Parathyroid adenoma (tissue), 2 donors: ENCODE results near the gene CAPN7.
A peak's percentile ranks its signal among the peaks of the same experiment; 100 is the strongest.

Experiments
- H2AFZ ChIP-seq: fragments of 300-600 bp; sonication (generic); one replicate; pipeline ENCODE4 v1.7.0; 2017; ENCODE audit warnings: antibody characterized with exemption, mild to moderate bottlenecking
- H3K27ac ChIP-seq: fragments of 300-600 bp; sonication (generic); one replicate; pipeline ENCODE4 v1.7.0; 2017
- H3K27me3 ChIP-seq: fragments of 300-600 bp; sonication (generic); one replicate; pipeline ENCODE4 v1.7.0; 2017; ENCODE audit warnings: low read length; ENCODE audit not compliant: control insufficient read depth, insufficient read depth
- H3K36me3 ChIP-seq: fragments of 300-600 bp; sonication (generic); one replicate; pipeline ENCODE4 v1.7.0; 2017; ENCODE audit warnings: low read length; ENCODE audit not compliant: control insufficient read depth, insufficient read depth
- H3K4me1 ChIP-seq: fragments of 300-600 bp; sonication (generic); one replicate; pipeline ENCODE4 v1.7.0; 2017; ENCODE audit warnings: control low read depth
- H3K4me2 ChIP-seq: fragments of 300-600 bp; sonication (generic); one replicate; pipeline ENCODE4 v1.7.0; 2017; ENCODE audit warnings: low read length
- H3K4me3 ChIP-seq: fragments of 300-600 bp; sonication (generic); one replicate; pipeline ENCODE4 v1.7.0; 2017; ENCODE audit warnings: low read depth, low read length
- H3K79me2 ChIP-seq: fragments of 300-600 bp; sonication (generic); one replicate; pipeline ENCODE4 v1.7.0; 2017; ENCODE audit warnings: control low read depth
- H3K9ac ChIP-seq: fragments of 300-600 bp; sonication (generic); one replicate; pipeline ENCODE4 v1.7.0; 2017; ENCODE audit warnings: mild to moderate bottlenecking
- H3K9me3 ChIP-seq: fragments of 300-600 bp; sonication (generic); one replicate; pipeline ENCODE4 v1.7.0; 2017; ENCODE audit warnings: low read length; ENCODE audit not compliant: control insufficient read depth
- TF ChIP-seq, protein P1 (sequence below): fragments of 300-600 bp; sonication (generic); IDR thresholded peaks from one replicate; pipeline ENCODE4 v1.7.0; 2017; ENCODE audit warnings: antibody characterized with exemption, mild to moderate bottlenecking
- donor health status: primary hyperparathyroidism.

The CAPN7 gene

DNA sequence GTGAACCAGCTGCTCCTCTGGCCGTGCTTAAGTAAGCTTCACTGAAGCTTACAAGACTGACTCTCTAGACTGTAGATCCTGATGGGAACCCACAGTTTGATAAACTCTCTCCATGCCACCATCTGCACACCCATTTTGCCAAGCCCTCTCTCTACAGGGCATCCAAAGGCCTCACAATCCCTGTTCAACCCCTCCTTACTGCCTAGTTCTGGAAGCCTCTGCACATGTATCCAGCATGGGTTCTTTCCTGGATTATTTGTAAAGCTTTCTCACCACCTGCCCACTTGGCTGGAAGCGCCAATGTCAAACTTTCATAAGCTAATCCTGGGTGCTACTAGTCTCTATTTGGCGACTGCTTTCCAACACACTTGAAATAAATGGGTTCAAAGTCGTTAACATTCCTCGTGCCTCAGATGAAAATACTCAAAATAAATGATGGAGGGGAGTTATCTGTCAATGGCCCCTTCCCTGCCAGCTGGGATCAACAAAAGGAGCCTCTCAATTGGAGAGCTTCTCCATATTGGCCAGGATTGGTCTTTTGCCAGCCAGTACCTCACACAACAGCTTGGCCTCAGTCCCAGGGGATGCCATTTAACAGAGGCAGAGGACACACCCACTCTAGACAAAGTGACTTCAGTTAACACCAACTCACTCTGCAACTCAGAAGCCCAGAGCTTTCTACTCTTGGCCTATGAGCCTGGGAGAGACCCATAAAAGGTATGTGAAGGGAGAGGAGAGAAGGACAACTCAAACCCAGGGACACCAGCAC lies 78.3 kb downstream of the CAPN7 start:
- no peaks in the 10 kb centered on the region for H3K9me3 ChIP-seq
- H3K27me3 ChIP-seq, result no peaks in the 10 kb centered on the region
- H3K9ac ChIP-seq, result no peak overlapping the region
- peaks cover 49% of the 10 kb centered on the region for H3K79me2 ChIP-seq
- H3K36me3 ChIP-seq, result no peaks in the 10 kb centered on the region
- TF ChIP-seq, protein P1, sequence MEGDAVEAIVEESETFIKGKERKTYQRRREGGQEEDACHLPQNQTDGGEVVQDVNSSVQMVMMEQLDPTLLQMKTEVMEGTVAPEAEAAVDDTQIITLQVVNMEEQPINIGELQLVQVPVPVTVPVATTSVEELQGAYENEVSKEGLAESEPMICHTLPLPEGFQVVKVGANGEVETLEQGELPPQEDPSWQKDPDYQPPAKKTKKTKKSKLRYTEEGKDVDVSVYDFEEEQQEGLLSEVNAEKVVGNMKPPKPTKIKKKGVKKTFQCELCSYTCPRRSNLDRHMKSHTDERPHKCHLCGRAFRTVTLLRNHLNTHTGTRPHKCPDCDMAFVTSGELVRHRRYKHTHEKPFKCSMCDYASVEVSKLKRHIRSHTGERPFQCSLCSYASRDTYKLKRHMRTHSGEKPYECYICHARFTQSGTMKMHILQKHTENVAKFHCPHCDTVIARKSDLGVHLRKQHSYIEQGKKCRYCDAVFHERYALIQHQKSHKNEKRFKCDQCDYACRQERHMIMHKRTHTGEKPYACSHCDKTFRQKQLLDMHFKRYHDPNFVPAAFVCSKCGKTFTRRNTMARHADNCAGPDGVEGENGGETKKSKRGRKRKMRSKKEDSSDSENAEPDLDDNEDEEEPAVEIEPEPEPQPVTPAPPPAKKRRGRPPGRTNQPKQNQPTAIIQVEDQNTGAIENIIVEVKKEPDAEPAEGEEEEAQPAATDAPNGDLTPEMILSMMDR, result no peak
- H3K4me1 ChIP-seq, result peaks cover 60% of the 10 kb centered on the region
- peak overlapping the region; percentile 94 for H3K27ac ChIP-seq
- no peak overlapping the region for H2AFZ ChIP-seq
- H3K4me3 ChIP-seq, result no peak overlapping the region
- H3K4me2 ChIP-seq, result no peak overlapping the region

DNA sequence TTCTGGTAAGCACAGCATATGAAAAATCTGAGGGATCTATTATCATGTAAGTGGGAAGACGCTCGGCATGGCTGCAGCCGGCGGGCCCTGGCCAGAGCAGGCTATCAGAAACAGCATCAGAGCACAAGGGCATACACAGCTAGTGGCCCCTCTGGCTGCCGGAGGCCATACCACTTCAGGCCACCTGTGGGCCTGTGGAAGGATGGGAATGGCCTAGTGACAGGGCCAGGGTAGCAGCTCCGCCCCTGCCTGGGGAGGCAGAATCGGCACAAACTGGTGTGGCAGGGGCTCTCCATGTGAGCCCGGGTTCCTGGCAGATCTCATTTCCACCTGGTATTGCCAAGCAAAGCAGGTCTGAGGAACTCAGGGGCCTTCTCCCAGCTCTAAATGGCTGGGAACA lies 80.0 kb downstream of the CAPN7 start:
- Histone ChIP-seq H3K9ac (no peak overlapping the region), H3K36me3 (no peaks in the 10 kb centered on the region), H2AFZ (peak overlapping the region; percentile 56), H3K4me2 (peak overlapping the region; percentile 14), H3K9me3 (no peaks in the 10 kb centered on the region), H3K4me1 (peaks cover 50% of the 10 kb centered on the region), H3K79me2 (peaks cover 49% of the 10 kb centered on the region), H3K27me3 (no peaks in the 10 kb centered on the region), H3K4me3 (no peak overlapping the region), H3K27ac (peak overlapping the region; percentile 94)
- TF ChIP-seq, protein P1, result peak; percentile 40

DNA sequence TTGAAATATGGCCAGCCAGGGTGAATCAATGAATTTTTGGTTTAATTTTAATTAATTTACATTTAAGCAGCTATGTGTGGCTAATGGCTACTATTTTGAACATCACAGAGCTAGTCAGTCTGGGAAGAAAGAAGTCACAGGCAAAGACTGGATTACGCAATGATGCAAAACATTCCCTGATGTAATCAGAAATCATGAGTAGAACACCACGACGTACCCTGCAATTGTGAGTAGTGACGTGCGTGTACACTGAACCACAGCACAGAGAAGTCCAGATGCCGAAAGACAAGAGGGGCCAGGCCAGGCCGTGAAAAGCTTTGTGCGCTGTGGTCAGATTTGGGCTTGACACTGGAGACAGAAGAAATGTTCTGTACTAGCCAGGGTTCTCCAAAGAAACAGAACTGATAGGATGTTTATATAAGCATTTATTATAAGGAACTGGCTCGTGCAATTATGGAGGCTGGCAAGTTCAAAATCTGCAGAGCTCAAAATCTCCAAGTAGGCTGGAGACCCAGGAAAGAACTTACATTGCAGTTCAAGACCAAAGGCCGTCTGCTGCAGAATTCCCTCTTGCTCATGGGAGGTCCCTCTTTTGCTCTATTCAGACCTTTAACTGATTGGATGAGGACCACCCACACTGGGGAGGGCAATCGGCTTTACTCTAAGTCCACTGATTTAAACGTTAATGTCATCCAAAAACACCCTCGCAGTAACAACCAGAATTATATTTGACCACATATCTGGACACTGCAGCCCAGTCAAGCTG lies 81.7 kb downstream of the CAPN7 start:
- H3K4me1 ChIP-seq, result peaks cover 61% of the 10 kb centered on the region
- no peaks in the 10 kb centered on the region for H3K9me3 ChIP-seq
- no peaks in the 10 kb centered on the region for H3K27me3 ChIP-seq
- TF ChIP-seq, protein P1, result no peak
- H3K4me2 ChIP-seq, result no peak overlapping the region
- peaks cover 45% of the 10 kb centered on the region for H3K79me2 ChIP-seq
- no peak overlapping the region for H3K9ac ChIP-seq
- H3K27ac ChIP-seq, result peak overlapping the region; percentile 94
- no peak overlapping the region for H3K4me3 ChIP-seq
- no peaks in the 10 kb centered on the region for H3K36me3 ChIP-seq
- H2AFZ ChIP-seq, result no peak overlapping the region

DNA sequence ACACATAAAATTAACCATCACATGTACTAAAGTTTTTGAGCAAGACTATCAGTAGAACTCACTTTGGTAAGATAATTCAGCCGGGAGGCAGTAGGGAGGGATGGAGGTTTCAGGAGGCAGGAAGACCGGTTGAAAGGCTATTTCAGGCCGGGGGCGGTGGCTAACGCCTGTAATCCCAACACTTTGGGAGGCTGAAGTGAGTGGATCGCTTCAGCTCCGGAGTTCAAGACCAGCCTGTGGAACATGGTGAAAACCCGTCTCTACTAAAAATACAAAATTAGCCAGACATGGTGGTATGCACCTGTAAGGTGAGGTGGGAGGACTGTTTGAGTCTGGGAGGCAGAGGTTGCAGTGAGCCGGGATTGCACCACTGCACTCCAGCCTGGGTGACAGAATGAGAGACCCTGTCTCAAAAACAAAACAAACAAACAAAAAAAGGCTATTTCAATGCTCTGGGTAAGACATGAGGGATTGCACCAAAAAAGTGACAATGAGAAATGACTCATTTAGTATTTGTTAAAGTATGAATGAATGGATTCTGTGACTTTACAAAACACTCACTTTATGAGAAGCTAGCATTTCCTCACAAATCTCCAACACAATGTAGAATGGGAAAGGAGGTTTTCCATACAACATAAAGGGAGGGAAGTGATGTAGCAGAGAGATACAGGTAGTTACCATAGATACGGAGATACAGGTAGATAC lies 82.4 kb downstream of the CAPN7 start:
- H3K9me3 ChIP-seq, result no peaks in the 10 kb centered on the region
- H3K4me2 ChIP-seq, result no peak overlapping the region
- no peak overlapping the region for H3K4me3 ChIP-seq
- H3K27me3 ChIP-seq, result no peaks in the 10 kb centered on the region
- H3K79me2 ChIP-seq, result peaks cover 42% of the 10 kb centered on the region
- H3K4me1 ChIP-seq, result peaks cover 69% of the 10 kb centered on the region
- H2AFZ ChIP-seq, result no peak overlapping the region
- TF ChIP-seq, protein P1, result no peak
- H3K36me3 ChIP-seq, result no peaks in the 10 kb centered on the region
- H3K27ac ChIP-seq, result peak overlapping the region; percentile 94
- no peak overlapping the region for H3K9ac ChIP-seq
